Fibroblast of pulmonary artery (primary cell): Measurements from ENCODE around the gene COL18A1.

Source experiments
- DNase-seq: peaks from one replicate; pipeline ENCODE4 v3.0.0-alpha.2; 2010; ENCODE audit warnings: low read depth
- H3K4me3 ChIP-seq: replicated peaks from 2 replicates; pipeline ENCODE4 v1.5.1; 2011; ENCODE audit warnings: low read depth, mild to moderate bottlenecking, control low read depth, low read length, moderate library complexity
- CTCF ChIP-seq: IDR thresholded peaks from 2 replicates; pipeline ENCODE4 v1.5.1; 2011; ENCODE audit warnings: mild to moderate bottlenecking, control low read depth, low read length, inconsistent platforms; ENCODE audit errors: missing control alignments

Gene COL18A1

GRCh38 chr21:45412491-45412890, 7.5 kb downstream of the COL18A1 start:
- no peak for TF ChIP-seq CTCF

DNA sequence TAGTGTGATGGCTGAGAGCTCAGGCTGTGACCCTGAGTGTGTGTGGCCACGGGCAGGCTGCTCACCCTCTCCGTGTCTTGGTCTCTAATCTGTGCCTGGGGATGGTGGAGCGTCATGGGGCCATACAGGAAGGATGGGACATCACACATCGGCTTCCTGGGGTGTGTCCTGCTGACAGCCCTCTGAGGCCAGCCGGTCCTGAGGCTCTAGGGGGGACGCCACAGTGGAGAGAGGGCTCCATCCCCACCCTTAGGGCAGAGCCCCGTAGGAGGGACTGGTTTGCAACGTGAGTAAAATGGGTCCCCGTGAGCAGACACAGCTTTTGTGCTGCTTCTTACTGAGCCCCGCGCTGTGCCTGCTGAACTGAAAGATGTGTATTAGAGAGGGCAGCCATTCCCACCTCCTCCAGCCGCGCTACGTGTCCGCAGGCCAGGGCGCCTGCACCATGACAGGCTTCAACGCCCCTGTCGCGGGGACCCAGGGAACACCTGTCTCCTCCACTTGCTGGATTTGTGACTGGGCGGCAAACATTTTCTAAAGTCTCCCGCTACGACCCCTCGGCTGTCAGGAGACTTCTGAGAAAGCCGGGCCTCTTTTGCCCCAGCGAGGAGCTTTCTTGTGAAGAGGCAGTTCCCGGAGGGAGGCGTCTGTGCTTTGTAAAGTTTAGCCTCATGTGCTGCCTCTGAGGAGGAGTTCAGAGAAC, 8.1 kb downstream of the COL18A1 start:
- TF ChIP-seq CTCF: no peak
- no peak for DNase-seq
- H3K4me3 ChIP-seq: no peak overlapping the region

More at GRCh38 chr21:45412491-45412890, 7.5 kb downstream of the COL18A1 start:
- H3K4me3 ChIP-seq: no peak overlapping the region
- no peak for DNase-seq

DNA sequence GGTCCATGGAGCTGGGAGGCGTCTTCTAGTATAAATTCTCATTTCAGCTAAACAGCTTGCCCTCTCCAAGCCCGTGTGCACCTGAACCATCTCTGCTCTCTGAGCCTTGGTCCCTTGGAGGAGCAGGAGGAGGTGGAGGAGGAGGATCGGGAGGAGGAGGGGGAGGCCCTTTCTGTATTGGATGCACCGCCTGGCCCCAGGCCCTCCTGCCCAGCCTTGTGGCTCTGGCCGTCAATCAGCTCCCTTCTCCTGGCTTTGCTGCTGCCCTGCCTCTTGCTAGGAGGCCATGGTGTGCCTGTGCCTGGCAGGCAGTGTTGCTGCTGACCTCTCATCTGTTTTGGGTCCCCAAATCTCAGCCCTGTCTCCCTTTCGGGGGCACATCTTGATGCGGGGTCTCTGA, 9.0 kb downstream of the COL18A1 start:
- DNase-seq: no peak
- TF ChIP-seq CTCF: no peak
- H3K4me3 ChIP-seq: no peak overlapping the region

DNA sequence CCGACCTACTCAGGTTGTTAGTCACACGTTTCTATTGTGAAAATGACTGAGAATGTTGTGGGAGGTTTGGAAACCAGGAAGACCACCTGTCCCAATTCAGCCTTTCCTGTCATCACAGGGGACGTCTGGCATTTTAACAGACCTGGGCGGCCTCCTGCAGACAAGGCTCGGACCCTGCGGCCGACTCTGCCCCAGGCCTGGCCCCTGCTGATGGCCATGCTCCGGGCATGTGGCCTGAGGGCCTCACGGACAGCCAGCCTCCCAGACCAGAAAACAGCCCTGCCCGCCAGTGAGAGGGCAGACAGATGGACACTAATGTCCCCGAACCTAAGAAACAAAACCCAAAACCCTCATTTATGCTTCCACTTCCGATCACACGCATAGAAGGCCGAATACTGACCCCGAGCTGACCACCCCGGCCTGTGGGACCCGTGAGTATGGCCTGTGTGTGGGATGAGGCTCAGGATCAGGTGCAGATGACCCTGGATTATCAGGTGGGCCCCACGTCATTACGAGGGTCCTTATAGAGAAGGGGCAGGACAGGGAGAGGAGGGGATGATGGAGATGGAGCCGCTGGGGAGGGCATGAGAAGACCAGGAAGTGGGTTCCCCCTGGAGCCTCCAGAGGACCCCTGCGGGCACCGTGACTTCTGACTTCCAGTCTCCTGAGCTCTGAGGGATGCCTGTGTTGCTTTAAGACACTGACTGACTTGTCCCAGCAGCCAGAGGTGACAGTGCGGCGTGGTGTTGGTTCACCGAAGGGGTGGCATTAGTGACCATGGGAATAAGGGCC, 9.6 kb downstream of the COL18A1 start:
- no peak for DNase-seq
- H3K4me3 ChIP-seq: no peak overlapping the region
- no peak for TF ChIP-seq CTCF

DNA sequence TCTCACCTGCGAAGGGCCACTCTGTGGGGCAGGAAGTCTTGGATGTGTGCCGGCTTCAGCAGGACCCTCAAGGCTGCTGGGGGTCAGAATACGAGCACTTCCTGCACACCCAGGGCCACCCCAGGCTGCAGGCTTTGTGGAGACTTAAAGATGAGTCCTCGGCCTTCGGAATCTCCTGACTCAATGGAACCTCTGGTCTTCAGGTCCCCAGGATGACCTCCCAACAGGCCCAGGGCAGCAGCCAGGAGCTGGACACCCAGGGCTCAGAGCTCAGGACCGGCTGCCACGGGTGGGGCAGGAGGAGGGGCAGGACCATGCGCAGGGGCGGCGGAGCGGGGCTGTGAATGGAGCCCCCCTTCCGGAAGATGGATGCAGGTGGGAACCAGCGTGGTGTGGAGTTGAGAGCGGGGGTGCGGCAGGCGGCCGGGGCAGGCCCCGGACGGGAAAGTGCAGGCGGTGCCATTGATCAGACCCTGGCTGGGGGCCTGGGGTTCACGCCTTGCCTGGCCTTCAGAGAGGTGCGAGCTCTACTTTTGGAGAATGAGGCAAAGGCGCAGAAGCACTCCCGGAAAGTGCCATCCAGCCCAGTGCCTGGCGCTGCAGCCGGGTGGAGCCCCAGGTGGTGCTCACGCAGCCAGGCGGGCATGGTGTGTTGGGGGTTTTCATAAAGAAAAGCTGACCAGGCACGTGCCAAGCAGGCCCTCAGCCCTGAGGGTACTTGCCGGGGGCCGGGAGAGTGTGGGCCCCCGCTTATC, 10.4 kb downstream of the COL18A1 start:
- no peak for DNase-seq
- H3K4me3 ChIP-seq: no peak overlapping the region
- TF ChIP-seq CTCF: no peak

DNA sequence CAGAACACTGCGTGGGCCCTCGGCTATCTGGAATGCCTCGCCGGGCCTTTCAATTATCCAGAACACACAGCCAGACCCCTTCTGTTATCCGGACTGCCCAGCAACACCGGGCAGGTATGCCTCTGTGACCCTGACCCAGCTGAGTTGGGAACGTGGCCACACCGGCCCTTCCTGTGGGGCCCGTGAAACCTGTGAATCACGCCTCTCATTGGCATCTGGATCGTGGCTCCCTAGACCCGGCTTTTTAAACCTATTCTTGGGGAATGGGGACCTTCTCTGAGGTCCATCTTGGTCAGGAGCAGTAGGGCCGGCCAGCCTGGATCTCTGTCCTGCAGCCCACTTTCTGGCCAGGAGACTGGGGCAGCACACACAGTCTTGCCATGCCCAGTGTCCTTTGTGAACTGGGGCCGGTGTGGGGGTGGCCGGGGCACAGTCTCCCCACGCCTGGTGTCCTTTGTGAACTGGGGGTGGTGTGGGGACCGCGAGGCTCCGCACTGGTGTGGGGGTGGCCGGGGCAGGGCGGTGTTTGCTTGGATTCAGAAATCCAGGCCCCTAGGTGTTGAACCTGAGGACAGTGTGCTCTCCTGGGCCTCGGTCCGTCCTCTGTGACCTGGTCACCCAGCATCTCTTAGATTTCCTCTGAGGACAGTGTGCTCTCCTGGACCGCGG, 11.1 kb downstream of the COL18A1 start:
- TF ChIP-seq CTCF: no peak
- no peak overlapping the region for H3K4me3 ChIP-seq
- no peak for DNase-seq
